ENCODE measurements around the gene PCMT1. TPM values are rescaled to one million over a fixed set of nuclear protein-coding genes. Genes with fewer than 3 reads are reported as not detected.

Gene PCMT1
- polyA plus RNA-seq (2013, experiment 1 of 2): 111 TPM
- polyA plus RNA-seq (2013, experiment 2 of 2): 108 TPM

DNA sequence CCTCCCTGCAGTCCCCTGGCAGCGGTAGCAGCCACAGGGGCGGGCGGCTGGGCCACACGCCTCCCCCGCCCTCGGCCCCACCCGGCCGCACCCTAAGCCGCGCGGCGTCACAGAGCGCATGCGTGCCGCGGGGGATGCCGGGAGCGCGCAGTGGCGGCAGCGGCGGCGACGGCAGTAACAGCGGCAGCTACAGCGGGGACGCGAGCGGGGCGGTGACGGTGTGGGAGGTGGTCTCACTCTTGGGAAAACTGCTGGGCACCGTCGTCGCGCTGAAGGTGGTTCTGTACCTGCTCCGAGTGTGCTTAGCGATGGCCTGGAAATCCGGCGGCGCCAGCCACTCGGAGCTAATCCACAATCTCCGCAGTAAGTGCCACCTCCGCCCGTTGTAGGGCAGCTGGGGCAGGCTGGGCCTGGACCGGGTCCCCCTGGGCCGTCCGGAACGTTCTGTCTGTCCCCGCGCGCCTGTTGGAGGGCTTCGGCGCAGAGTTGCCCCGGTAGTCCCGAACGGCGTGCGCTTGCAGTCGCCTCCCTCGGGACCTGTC lies at the start of gene PCMT1:
Gene PCMT1 (plus strand): TSS at position 148 of the 542 bp plus-strand sequence. CDS start 161 bp downstream, at position 309.
- Histone ChIP-seq H3K27ac (ENCODE audit: low read depth, low read length, severe bottlenecking) (peak within 1 kb of the TSS; percentile 85), H3K4me1 (ENCODE audit: control insufficient read depth, insufficient read depth, low read length, poor library complexity, severe bottlenecking) (peaks cover 3% of the 10 kb centered on the region), H3K4me3 (ENCODE audit: extremely low read depth, insufficient read depth, low read length, poor library complexity, severe bottlenecking) (peak within 1 kb of the TSS; percentile 97), H3K36me3 (ENCODE audit: control insufficient read depth, insufficient read depth, low read length) (peaks cover 11% of the 10 kb centered on the region), H3K9me3 (ENCODE audit: control insufficient read depth, low read length) (no peaks in the 10 kb centered on the region)
- WGBS, 2 experiments (ENCODE audit: insufficient coverage in 2 of 2): 1% methylated on average over 42 to 49 of the region's 60 CpGs

DNA sequence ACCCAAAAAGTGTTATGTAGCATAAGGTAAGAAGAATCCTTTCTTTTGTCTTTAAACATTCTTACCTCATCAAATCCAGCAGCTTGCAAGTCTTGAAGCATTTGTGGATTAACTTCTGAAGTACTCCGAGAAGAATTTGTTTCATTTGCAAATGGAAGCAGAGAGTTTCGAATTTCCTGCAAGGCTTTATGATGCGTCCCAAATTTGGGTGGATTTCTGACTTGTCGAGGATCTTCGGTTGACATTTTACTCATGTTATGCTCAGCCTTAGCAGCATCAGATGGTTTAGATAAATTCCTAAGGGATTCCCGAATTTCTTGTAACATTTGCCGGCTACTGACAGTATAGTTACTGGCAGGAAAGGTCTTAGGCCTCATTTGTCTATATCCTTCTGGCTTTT lies 47.8 kb upstream of the PCMT1 start:
- H3K27ac ChIP-seq (ENCODE audit: low read depth, low read length, severe bottlenecking): no peak overlapping the region
- no peaks in the 10 kb centered on the region for H3K9me3 ChIP-seq (ENCODE audit: control insufficient read depth, low read length)
- WGBS, 2 experiments (ENCODE audit: insufficient coverage in 2 of 2): 33 to 42% methylated on average over 5 to 6 of the region's 7 CpGs
- no peak overlapping the region for H3K4me3 ChIP-seq (ENCODE audit: extremely low read depth, insufficient read depth, low read length, poor library complexity, severe bottlenecking)
- peaks cover 38% of the 10 kb centered on the region for H3K36me3 ChIP-seq (ENCODE audit: control insufficient read depth, insufficient read depth, low read length)
- H3K4me1 ChIP-seq (ENCODE audit: control insufficient read depth, insufficient read depth, low read length, poor library complexity, severe bottlenecking): no peaks in the 10 kb centered on the region

DNA sequence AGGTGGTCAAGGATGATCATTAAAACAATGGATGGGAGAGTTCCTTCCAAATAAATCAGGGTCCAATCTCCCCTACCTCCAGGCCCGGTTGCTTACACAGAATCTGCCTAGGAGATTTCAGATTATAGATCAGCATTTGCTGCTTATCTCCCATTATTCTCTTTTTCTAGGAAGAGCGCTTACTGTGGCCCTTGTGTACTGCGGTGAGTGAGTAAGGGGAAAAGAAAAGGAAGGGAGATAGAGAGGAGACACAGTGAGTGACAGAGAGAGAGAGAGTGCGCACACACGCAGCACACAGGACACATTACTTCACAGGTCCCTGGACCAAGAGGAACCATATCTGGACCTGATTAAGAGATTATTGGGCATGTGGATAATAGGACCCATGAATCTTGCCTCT lies 37.8 kb upstream of the PCMT1 start:
- WGBS, 2 experiments (ENCODE audit: insufficient coverage in 2 of 2): 100% methylated on average over 3 of the region's 5 CpGs
- no peak overlapping the region for H3K27ac ChIP-seq (ENCODE audit: low read depth, low read length, severe bottlenecking)
- H3K4me3 ChIP-seq (ENCODE audit: extremely low read depth, insufficient read depth, low read length, poor library complexity, severe bottlenecking): no peak overlapping the region
- H3K9me3 ChIP-seq (ENCODE audit: control insufficient read depth, low read length): no peaks in the 10 kb centered on the region
- no peaks in the 10 kb centered on the region for H3K4me1 ChIP-seq (ENCODE audit: control insufficient read depth, insufficient read depth, low read length, poor library complexity, severe bottlenecking)
- peaks cover 22% of the 10 kb centered on the region for H3K36me3 ChIP-seq (ENCODE audit: control insufficient read depth, insufficient read depth, low read length)

DNA sequence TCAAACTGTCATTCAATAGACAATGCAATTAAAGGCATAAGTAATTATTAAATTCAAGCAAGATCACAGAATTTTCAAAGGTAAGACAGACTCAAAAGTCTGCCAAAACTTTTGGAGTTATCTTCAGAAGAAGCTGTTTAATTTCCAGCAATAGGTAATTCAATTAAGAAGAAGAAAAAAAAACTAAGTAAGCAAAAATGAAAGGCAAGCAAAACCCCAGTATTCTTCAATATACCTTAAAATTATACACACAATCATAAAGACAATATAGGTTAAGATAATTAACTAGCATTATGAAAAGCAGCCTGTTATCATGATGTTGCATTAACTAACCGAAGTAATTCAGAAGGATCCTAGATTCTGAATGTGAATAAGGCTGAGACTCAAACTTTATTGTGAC lies 35.1 kb upstream of the PCMT1 start:
- 100% methylated on average over 1 of the region's 1 CpG; no CpG with 5 or more reads in 1 of the 2 experiments for WGBS, 2 experiments (ENCODE audit: insufficient coverage in 2 of 2)
- Histone ChIP-seq H3K27ac (ENCODE audit: low read depth, low read length, severe bottlenecking) (no peak overlapping the region), H3K9me3 (ENCODE audit: control insufficient read depth, low read length) (no peaks in the 10 kb centered on the region), H3K4me3 (ENCODE audit: extremely low read depth, insufficient read depth, low read length, poor library complexity, severe bottlenecking) (no peak overlapping the region), H3K36me3 (ENCODE audit: control insufficient read depth, insufficient read depth, low read length) (peaks cover 21% of the 10 kb centered on the region), H3K4me1 (ENCODE audit: control insufficient read depth, insufficient read depth, low read length, poor library complexity, severe bottlenecking) (no peaks in the 10 kb centered on the region)

DNA sequence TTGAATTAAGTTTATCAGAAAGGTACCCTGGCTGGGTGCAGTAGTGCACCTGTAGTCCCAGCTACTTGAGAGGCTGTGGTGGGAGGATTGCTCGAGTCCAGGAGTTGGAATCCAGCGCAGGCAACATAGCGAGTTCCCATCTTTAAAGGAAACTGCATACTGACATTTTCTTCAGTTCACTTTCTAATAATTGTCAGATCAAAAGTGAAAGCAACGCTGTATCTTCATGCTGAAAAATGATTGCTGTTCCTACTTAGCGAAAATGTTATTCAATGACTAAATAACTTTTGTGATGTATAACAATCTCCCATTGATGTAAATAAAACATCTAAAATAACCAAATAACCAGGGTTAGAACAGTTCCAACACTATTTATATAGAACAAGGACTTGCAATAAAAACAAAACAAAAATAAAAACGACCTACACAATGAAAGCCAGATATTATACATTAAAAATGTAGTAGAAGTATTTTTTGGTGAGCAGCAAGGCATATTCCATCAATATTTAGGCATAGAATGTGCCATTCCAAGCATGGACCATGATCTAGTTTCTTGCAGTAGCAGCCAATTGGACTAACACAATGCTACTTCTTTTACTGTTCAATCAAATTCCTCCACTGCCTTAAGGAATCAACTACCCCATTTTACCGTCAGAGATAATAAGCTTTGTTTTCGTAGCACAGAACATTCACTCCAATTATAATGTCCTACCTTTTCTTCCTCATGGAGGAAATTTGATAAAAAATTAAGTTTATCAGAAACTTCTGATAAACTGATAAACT lies 33.2 kb upstream of the PCMT1 start:
- Histone ChIP-seq H3K4me1 (ENCODE audit: control insufficient read depth, insufficient read depth, low read length, poor library complexity, severe bottlenecking) (no peaks in the 10 kb centered on the region), H3K9me3 (ENCODE audit: control insufficient read depth, low read length) (no peaks in the 10 kb centered on the region), H3K4me3 (ENCODE audit: extremely low read depth, insufficient read depth, low read length, poor library complexity, severe bottlenecking) (peak overlapping the region; percentile 90), H3K27ac (ENCODE audit: low read depth, low read length, severe bottlenecking) (no peak overlapping the region), H3K36me3 (ENCODE audit: control insufficient read depth, insufficient read depth, low read length) (peaks cover 26% of the 10 kb centered on the region)
- 43 to 100% methylated on average over 2 to 3 of the region's 8 CpGs for WGBS, 2 experiments (ENCODE audit: insufficient coverage in 2 of 2)

DNA sequence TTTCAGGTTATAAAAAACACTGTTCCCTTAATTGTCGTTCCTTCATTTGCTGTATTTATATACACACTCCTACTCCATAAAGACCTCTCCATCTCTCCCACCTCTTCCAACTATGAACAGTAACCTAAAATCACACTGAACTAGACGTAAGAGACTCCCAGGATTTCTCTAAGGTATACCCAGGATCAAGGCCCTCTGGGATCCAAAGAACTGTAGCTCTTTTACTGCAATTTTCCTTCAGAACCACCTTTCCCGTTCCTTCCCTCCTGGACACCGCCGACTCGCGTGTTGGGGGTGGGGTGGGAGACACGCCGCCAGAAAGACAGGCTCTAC lies 32.3 kb upstream of the PCMT1 start:
- peak overlapping the region; percentile 99 for H3K27ac ChIP-seq (ENCODE audit: low read depth, low read length, severe bottlenecking)
- no peaks in the 10 kb centered on the region for H3K4me1 ChIP-seq (ENCODE audit: control insufficient read depth, insufficient read depth, low read length, poor library complexity, severe bottlenecking)
- peak overlapping the region; percentile 90 for H3K4me3 ChIP-seq (ENCODE audit: extremely low read depth, insufficient read depth, low read length, poor library complexity, severe bottlenecking)
- peaks cover 26% of the 10 kb centered on the region for H3K36me3 ChIP-seq (ENCODE audit: control insufficient read depth, insufficient read depth, low read length)
- H3K9me3 ChIP-seq (ENCODE audit: control insufficient read depth, low read length): no peaks in the 10 kb centered on the region
- 0 to 3% methylated on average over 2 of the region's 9 CpGs for WGBS, 2 experiments (ENCODE audit: insufficient coverage in 2 of 2)

DNA sequence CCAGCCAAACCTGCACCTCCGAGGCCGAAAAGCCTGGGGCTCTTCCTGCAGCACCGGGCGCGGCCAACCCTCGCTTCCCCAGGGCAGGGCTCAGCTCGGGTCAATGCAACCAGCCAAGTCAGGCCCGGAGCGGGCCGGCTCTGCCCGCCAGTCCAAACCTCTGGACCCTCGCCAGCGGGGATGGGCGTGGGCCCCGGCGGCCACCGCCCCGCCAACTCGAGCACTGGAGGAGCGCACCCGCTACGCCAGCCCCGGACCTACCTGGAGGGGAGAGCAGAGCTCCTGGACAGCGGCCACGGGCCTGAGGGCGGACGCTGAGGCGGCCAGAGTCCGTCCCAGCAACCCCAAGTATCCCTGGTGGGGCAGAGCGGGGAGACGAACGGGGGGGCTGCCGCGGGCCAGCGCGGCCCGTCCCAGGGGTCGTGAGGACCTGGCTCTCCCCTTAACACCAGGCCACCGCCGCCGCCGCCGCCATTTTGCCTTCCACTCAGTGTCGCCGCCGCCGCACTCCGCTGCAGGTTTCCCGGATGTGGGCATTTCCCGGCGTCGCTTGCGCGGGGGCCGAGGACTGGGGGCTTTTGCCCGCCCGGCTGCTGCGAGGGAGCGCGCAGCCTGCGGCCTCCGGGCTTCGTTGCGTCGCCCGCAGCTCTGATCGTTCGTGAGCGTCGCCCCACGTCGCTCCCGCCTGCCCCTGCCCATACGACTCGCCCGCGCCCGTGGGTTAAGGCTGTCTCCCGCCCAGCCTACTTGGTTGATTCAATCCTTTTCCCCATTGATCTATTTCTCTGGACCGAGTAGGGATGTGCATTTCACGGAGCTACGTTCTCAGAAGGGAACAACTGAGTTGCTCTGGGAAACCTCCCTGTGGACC lies 31.7 kb upstream of the PCMT1 start, which contains the start of gene LATS1:
Gene LATS1 (minus strand): TSS at position 514 of the 871 bp plus-strand sequence. CDS start 15,975 bp downstream, outside the sequence.
- peaks cover 25% of the 10 kb centered on the region for H3K36me3 ChIP-seq (ENCODE audit: control insufficient read depth, insufficient read depth, low read length)
- 1% methylated on average over 66 to 75 of the region's 82 CpGs for WGBS, 2 experiments (ENCODE audit: insufficient coverage in 2 of 2)
- H3K27ac ChIP-seq (ENCODE audit: low read depth, low read length, severe bottlenecking): peak within 1 kb of the TSS; percentile 99
- no peaks in the 10 kb centered on the region for H3K4me1 ChIP-seq (ENCODE audit: control insufficient read depth, insufficient read depth, low read length, poor library complexity, severe bottlenecking)
- H3K4me3 ChIP-seq (ENCODE audit: extremely low read depth, insufficient read depth, low read length, poor library complexity, severe bottlenecking): peak within 1 kb of the TSS; percentile 90
- H3K9me3 ChIP-seq (ENCODE audit: control insufficient read depth, low read length): no peaks in the 10 kb centered on the region

DNA sequence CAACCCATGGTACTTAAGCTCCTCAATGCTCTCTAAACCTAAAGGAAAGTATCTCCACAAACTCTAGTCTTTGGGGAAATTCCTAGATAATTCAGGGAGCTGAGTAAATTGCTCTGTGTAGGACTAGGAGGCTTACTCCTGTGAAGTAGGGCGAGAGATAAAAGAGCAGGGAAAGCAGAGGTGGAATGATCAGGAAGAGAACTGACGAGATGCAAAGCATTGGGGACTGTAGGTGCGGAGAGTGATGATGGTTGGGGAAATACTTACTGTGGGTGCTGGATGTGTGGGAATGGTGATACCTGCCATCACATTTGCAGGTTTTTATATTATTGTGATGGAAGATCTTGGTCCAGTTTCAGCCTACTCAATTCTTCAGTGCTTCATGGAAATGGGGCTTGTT lies 30.0 kb upstream of the PCMT1 start:
- WGBS, 2 experiments (ENCODE audit: insufficient coverage in 2 of 2): 100% methylated on average over 3 of the region's 3 CpGs

DNA sequence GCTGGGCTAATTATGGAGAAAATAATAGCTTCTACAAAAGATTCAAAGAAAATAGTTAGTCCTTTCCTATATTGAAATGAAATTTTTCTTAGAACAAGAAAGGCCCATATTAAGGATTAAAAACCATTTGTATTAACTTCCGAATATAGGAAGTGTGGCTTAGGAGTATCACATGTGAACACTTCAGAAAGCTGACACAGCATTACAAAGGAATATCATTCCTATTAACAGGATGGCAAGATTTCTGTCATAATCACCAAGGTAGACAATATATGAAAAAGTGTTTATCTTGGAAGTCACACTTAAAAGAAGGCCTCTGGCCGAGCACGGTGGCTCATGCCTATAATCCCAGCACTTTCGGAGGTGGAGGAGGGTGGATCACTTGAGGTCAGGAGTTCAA lies 26.3 kb upstream of the PCMT1 start:
- Histone ChIP-seq H3K4me3 (ENCODE audit: extremely low read depth, insufficient read depth, low read length, poor library complexity, severe bottlenecking) (no peak overlapping the region), H3K9me3 (ENCODE audit: control insufficient read depth, low read length) (no peaks in the 10 kb centered on the region), H3K27ac (ENCODE audit: low read depth, low read length, severe bottlenecking) (no peak overlapping the region), H3K36me3 (ENCODE audit: control insufficient read depth, insufficient read depth, low read length) (peaks cover 42% of the 10 kb centered on the region), H3K4me1 (ENCODE audit: control insufficient read depth, insufficient read depth, low read length, poor library complexity, severe bottlenecking) (peaks cover 2% of the 10 kb centered on the region)
- WGBS, 2 experiments (ENCODE audit: insufficient coverage in 2 of 2): 100% methylated on average over 2 of the region's 4 CpGs; no CpG with 5 or more reads in 1 of the 2 experiments

More for the DNA sequence above, 30.0 kb upstream of the PCMT1 start:
- Histone ChIP-seq H3K9me3 (ENCODE audit: control insufficient read depth, low read length) (no peaks in the 10 kb centered on the region), H3K27ac (ENCODE audit: low read depth, low read length, severe bottlenecking) (no peak overlapping the region), H3K4me1 (ENCODE audit: control insufficient read depth, insufficient read depth, low read length, poor library complexity, severe bottlenecking) (peaks cover 2% of the 10 kb centered on the region), H3K36me3 (ENCODE audit: control insufficient read depth, insufficient read depth, low read length) (peaks cover 18% of the 10 kb centered on the region), H3K4me3 (ENCODE audit: extremely low read depth, insufficient read depth, low read length, poor library complexity, severe bottlenecking) (no peak overlapping the region)

DNA sequence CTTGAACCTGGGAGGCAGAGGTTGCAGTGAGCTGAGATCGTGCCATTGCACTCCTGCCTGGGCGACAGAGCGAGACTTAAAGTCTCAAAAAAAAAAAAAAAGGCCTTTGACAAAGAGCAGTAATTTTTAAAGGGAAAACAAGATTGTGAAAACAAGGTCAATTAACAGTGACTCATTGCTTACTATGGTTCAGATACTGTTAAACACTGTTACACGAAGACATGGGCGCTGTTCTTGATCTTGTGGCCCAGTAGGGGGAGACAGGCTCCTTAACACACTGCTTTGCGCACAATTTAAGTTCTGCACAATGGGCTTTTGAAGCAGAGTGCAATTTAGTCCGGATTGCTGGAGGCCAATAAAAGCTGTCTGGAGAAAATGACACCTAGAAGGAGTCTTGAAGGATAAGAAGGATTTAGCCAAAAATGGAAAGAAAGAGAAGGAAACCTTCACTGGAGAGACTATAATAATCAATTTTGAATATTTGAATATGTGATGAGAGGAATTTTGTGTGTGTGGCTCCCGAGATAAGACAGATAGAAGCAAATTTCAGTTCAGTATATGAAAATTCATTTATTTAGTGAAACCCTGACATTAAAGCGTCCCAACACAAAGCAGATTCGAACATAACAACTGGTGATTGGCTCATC lies 25.6 kb upstream of the PCMT1 start:
- Histone ChIP-seq H3K36me3 (ENCODE audit: control insufficient read depth, insufficient read depth, low read length) (peaks cover 48% of the 10 kb centered on the region), H3K4me3 (ENCODE audit: extremely low read depth, insufficient read depth, low read length, poor library complexity, severe bottlenecking) (no peak overlapping the region), H3K4me1 (ENCODE audit: control insufficient read depth, insufficient read depth, low read length, poor library complexity, severe bottlenecking) (peaks cover 2% of the 10 kb centered on the region), H3K9me3 (ENCODE audit: control insufficient read depth, low read length) (no peaks in the 10 kb centered on the region), H3K27ac (ENCODE audit: low read depth, low read length, severe bottlenecking) (no peak overlapping the region)
- 85 to 91% methylated on average over 8 to 9 of the region's 10 CpGs for WGBS, 2 experiments (ENCODE audit: insufficient coverage in 2 of 2)

All from mesodermal cell (in vitro differentiated cells).